ENCODE measurements around the gene TPST2.

The TPST2 gene

GRCh38 chr22:26553056-26553752 lies 36.7 kb downstream of the TPST2 start:
- FAIRE-seq, result no peak

GRCh38 chr22:26552466-26552865 lies 37.5 kb downstream of the TPST2 start:
- FAIRE-seq, result no peak

- no peak for FAIRE-seq
Observed at GRCh38 chr22:26551568-26551967, 38.4 kb downstream of the TPST2 start.

GRCh38 chr22:26550498-26551033 lies 39.4 kb downstream of the TPST2 start:
- no peak for FAIRE-seq

- no peak for FAIRE-seq
Observed at GRCh38 chr22:26549902-26550497, 39.9 kb downstream of the TPST2 start.

GRCh38 chr22:26548984-26549383 lies 40.9 kb downstream of the TPST2 start:
- no peak for FAIRE-seq

GRCh38 chr22:26548303-26548702 lies 41.6 kb downstream of the TPST2 start:
- FAIRE-seq, result no peak

- no peak for FAIRE-seq
Observed at GRCh38 chr22:26547837-26548236, 42.1 kb downstream of the TPST2 start.

GRCh38 chr22:26547426-26547825 lies 42.5 kb downstream of the TPST2 start:
- no peak for FAIRE-seq

- FAIRE-seq, result no peak
Observed at GRCh38 chr22:26546282-26546681, 43.6 kb downstream of the TPST2 start.

- FAIRE-seq, result no peak
Observed at GRCh38 chr22:26545827-26546226, 44.1 kb downstream of the TPST2 start.

- FAIRE-seq, result no peak
Observed at GRCh38 chr22:26545385-26545784, 44.5 kb downstream of the TPST2 start.

- FAIRE-seq, result no peak
Observed at GRCh38 chr22:26544489-26544888, 45.4 kb downstream of the TPST2 start.

GRCh38 chr22:26542831-26543230 lies 47.1 kb downstream of the TPST2 start:
- FAIRE-seq, result no peak

- no peak for FAIRE-seq
Observed at GRCh38 chr22:26541167-26541819, 48.6 kb downstream of the TPST2 start.

- no peak for FAIRE-seq
Observed at GRCh38 chr22:26540119-26540518, 49.8 kb downstream of the TPST2 start.

- no peak for FAIRE-seq
Observed at GRCh38 chr22:26536762-26537134, 53.2 kb downstream of the TPST2 start.

- no peak for FAIRE-seq
Observed at GRCh38 chr22:26536056-26536761, 53.7 kb downstream of the TPST2 start.

- FAIRE-seq, result no peak
Observed at GRCh38 chr22:26535603-26535908, 54.4 kb downstream of the TPST2 start.

GRCh38 chr22:26534874-26535602 lies 54.9 kb downstream of the TPST2 start:
- FAIRE-seq, result no peak

- FAIRE-seq, result no peak
Observed at GRCh38 chr22:26534171-26534855, 55.6 kb downstream of the TPST2 start.

- no peak for FAIRE-seq
Observed at GRCh38 chr22:26529345-26529744, 60.6 kb downstream of the TPST2 start.
